Central memory CD8-positive, alpha-beta T cell (primary cell): Measurements from ENCODE around the gene GRIA1.

Source experiments
- ATAC-seq: fragments of 150-1000 bp; cut with Tn5 transposase; replicated peaks from 2 replicates; pipeline ENCODE4 v1.10.0; 2022; ENCODE audit warnings: mild to moderate bottlenecking, moderate FRiP score, moderate number of reproducible peaks; ENCODE audit not compliant: poor library complexity, severe bottlenecking; ENCODE audit errors: extremely low read depth
- DNase-seq, 2 donors: peaks; one replicate each; pipeline ENCODE4 v3.0.0; 2021; ENCODE audit warnings: low spot score in 2 of 2
- H3K27ac Mint-ChIP-seq: one replicate; pipeline ENCODE4 v1.8.0; 2022; ENCODE audit warnings: low read depth, mild to moderate bottlenecking, moderate library complexity, mixed read lengths
- H3K27me3 Mint-ChIP-seq: one replicate; pipeline ENCODE4 v1.8.0; 2022; ENCODE audit warnings: mixed read lengths
- H3K36me3 Mint-ChIP-seq: one replicate; pipeline ENCODE4 v1.8.0; 2022; ENCODE audit warnings: mild to moderate bottlenecking, moderate library complexity, mixed read lengths; ENCODE audit not compliant: insufficient read depth
- H3K4me1 Mint-ChIP-seq: one replicate; pipeline ENCODE4 v1.8.0; 2022; ENCODE audit warnings: mixed read lengths
- H3K4me3 Mint-ChIP-seq: one replicate; pipeline ENCODE4 v1.8.0; 2022; ENCODE audit warnings: mild to moderate bottlenecking, moderate library complexity, mixed read lengths
- H3K9me3 Mint-ChIP-seq: one replicate; pipeline ENCODE4 v1.8.0; 2022; ENCODE audit warnings: mixed read lengths

The GRIA1 gene

DNA sequence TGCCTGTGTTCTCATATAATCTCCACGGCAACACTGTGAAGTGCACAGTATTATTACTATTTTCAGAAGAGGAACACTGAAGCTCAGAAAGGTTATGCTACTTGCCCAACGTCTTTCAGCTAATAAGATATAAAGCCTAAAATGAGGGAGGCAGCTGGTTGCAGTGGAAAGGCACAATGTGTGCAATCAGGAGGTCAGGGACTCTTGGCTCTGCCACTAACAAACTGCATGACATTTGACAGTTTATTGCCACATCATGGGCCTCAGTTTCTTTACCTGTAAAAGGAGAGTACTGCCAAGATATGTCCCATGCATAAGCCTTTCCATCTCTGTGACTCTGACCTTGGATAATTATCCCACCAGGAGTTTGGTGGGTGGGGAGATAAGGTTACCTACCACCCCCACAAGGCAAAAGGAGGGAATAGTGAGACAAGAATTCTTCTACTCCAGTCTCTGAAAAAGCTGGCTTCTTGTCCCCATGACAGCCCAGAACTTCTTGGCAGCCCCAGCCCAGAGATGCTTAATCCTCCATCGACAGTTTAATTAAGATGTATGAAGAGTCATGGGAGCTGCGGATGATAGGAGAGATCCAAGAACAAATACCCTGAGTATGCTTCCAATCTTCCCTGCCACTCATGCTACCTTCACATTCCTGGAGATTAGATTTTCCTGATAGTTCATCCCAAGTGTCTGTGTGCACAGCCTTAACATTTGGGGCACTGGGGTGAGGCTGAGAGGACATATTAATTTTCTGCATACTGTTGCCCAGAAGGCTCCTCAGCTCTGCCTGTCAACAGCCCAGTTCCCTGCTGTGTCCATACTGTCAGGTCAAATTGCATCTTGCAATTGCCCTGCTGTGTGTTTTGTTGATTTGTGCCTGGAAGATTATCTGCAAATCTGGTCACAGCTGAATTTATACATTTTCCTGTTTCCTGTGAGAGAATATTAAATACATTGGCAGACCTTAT, 277.0 kb downstream of the GRIA1 start:
- DNase-seq = no peak
- Mint-ChIP-seq H3K9me3 (no peaks in the 10 kb centered on the region), H3K36me3 (no peaks in the 10 kb centered on the region), H3K4me3 (no peak overlapping the region), H3K4me1 (no peaks in the 10 kb centered on the region), H3K27me3 (peaks cover 17% of the 10 kb centered on the region), H3K27ac (no peak overlapping the region)
- ATAC-seq = no peak

GRCh38 chr5:153770066-153770465, 279.6 kb downstream of the GRIA1 start:
- no peak overlapping the region for H3K27ac Mint-ChIP-seq
- H3K4me3 Mint-ChIP-seq = no peak overlapping the region
- no peak for DNase-seq
- peaks cover 6% of the 10 kb centered on the region for H3K27me3 Mint-ChIP-seq
- no peaks in the 10 kb centered on the region for H3K9me3 Mint-ChIP-seq
- no peaks in the 10 kb centered on the region for H3K36me3 Mint-ChIP-seq
- H3K4me1 Mint-ChIP-seq = no peaks in the 10 kb centered on the region
- ATAC-seq = no peak

- Mint-ChIP-seq H3K27me3 (peaks cover 26% of the 10 kb centered on the region), H3K4me1 (no peaks in the 10 kb centered on the region), H3K36me3 (no peaks in the 10 kb centered on the region), H3K27ac (no peak overlapping the region), H3K4me3 (no peak overlapping the region), H3K9me3 (no peaks in the 10 kb centered on the region)
- no peak for ATAC-seq
- no peak for DNase-seq
These were observed 284.2 kb downstream of the GRIA1 start for GRCh38 chr5:153774686-153775085.

- H3K27ac Mint-ChIP-seq = no peak overlapping the region
- H3K4me1 Mint-ChIP-seq = no peaks in the 10 kb centered on the region
- no peak for DNase-seq
- H3K4me3 Mint-ChIP-seq = no peak overlapping the region
- ATAC-seq = no peak
- no peaks in the 10 kb centered on the region for H3K36me3 Mint-ChIP-seq
- H3K9me3 Mint-ChIP-seq = no peaks in the 10 kb centered on the region
- H3K27me3 Mint-ChIP-seq = peaks cover 27% of the 10 kb centered on the region
These were observed 285.5 kb downstream of the GRIA1 start for GRCh38 chr5:153775923-153776322.

- Mint-ChIP-seq H3K9me3 (no peaks in the 10 kb centered on the region), H3K27me3 (peaks cover 36% of the 10 kb centered on the region), H3K4me1 (no peaks in the 10 kb centered on the region), H3K4me3 (no peak overlapping the region), H3K36me3 (no peaks in the 10 kb centered on the region), H3K27ac (no peak overlapping the region)
- no peak for DNase-seq
- no peak for ATAC-seq
These were observed 287.5 kb downstream of the GRIA1 start for GRCh38 chr5:153777681-153778581.

DNA sequence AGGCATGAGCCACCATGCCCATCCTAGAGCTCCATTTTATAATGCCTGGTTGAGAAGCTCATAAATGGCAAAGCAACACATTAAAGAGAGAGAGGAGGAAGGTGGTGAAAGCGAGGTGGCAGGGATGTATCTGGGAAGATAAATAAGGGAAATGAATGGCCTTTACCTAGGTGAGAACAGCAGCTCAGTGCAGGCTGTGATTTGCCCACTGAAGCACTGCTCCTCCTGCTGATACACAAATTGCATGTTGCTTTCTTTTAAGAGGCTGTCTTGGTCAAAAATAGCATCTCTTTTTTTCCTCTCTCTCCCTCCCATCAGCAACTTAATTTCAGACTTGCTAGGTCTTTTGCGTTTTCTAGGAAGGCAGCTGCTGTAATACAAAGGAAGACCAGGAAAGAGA, 289.4 kb downstream of the GRIA1 start:
- DNase-seq (no peak), ATAC-seq (no peak)
- Mint-ChIP-seq H3K27ac (no peak overlapping the region), H3K36me3 (no peaks in the 10 kb centered on the region), H3K4me3 (no peak overlapping the region), H3K4me1 (no peaks in the 10 kb centered on the region), H3K9me3 (no peaks in the 10 kb centered on the region), H3K27me3 (peaks cover 36% of the 10 kb centered on the region)

DNA sequence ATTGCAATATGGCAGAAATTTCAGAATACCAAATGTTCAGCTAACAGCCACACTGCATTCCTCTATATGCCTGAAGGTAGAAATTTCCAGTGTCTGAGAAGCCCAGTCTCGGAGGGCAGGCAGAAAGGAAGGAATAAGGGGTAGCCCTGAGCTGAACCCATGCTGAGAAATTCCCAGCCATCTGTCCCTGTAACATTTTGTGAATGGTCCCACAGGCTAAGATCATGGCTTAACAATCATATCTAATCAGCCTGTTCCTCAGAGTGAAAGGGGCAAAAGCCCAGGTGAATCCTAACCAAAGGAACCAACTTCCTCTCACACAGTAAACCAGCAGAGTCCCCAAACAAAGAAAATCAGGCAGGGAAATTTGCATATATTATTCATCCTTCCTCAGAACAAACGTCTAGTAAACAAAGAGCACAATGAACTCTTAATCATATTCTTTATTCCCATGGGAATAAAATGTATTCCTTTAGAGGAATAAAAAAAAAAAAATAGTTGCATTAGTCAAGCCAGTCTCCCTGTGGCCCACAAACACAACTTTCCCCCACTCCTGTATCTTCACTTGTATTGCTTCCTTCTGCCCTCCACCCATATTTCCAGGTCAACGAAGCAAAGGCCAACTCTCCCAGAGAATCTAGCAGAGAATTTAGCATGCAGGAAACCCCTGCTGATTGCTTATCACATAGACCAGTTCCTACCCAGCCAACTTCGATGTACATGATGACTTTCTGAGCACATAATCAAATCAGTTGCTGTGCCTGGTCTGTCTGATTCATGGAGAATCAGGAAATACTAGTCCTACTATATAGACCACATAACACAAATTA, 290.6 kb downstream of the GRIA1 start:
- Mint-ChIP-seq H3K4me1 (no peaks in the 10 kb centered on the region), H3K36me3 (no peaks in the 10 kb centered on the region), H3K27me3 (peaks cover 35% of the 10 kb centered on the region), H3K27ac (no peak overlapping the region), H3K9me3 (no peaks in the 10 kb centered on the region), H3K4me3 (no peak overlapping the region)
- ATAC-seq (no peak), DNase-seq (no peak)

DNA sequence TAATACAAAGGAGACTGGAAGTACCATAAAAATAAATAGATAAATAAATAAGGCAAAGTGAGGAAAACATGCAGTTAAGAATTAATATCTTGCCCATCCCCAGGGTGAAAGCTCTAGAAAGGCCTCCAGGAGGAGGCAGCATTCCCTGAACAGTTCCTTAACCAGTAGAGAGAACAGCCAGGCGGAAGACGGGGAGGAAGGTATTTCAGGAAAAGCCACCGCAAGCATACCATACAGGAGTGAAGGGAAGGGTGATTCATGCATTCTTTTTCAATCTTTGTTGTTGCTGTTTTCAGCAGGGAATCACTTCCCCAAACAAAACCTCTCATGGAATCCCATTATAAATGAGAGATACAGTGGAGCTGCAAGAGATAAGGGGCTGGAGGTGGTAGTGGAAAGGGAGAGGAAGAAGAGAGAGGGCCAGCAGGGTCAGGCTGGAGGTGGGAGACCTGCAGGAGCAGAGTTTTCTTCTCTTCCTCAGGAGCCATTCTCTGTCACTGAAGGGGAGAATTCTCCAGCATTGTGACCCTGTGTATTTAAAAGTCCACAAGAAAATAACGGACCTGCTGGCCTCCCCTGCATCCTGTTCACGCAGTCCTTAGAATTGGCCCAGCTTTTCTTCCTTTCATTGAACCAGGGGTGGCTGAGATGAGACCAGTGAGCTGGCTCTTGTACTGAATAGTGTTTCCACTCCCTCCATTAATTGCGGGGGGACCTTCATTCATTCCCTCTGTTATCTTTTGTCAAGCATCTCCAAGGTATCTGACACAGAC, 292.3 kb downstream of the GRIA1 start:
- H3K27me3 Mint-ChIP-seq = peaks cover 36% of the 10 kb centered on the region
- no peak for ATAC-seq
- peaks cover 3% of the 10 kb centered on the region for H3K36me3 Mint-ChIP-seq

DNA sequence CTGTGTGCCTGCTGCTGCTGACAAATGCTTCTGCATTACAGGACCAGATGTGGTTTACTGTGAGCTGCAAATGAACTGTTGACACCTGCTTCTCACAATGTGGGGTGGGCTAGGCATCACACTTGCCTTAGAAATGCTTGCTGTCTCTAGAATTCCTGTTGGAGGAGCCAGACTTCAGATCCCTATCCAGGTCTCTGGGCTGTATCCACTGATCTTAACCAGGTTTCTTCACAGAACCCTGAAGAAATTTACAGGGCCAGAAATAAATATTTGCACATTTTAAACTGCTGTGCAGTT, 292.8 kb downstream of the GRIA1 start:
- H3K4me1 Mint-ChIP-seq = no peaks in the 10 kb centered on the region
- H3K4me3 Mint-ChIP-seq = no peak overlapping the region
- H3K9me3 Mint-ChIP-seq = peaks cover 5% of the 10 kb centered on the region
- no peak for DNase-seq
- peaks cover 41% of the 10 kb centered on the region for H3K27me3 Mint-ChIP-seq
- H3K36me3 Mint-ChIP-seq = peaks cover 3% of the 10 kb centered on the region
- H3K27ac Mint-ChIP-seq = no peak overlapping the region
- no peak for ATAC-seq

More for the DNA sequence above, 292.3 kb downstream of the GRIA1 start:
- Mint-ChIP-seq H3K4me1 (no peaks in the 10 kb centered on the region), H3K4me3 (no peak overlapping the region), H3K27ac (no peak overlapping the region), H3K9me3 (no peaks in the 10 kb centered on the region)
- DNase-seq = no peak

DNA sequence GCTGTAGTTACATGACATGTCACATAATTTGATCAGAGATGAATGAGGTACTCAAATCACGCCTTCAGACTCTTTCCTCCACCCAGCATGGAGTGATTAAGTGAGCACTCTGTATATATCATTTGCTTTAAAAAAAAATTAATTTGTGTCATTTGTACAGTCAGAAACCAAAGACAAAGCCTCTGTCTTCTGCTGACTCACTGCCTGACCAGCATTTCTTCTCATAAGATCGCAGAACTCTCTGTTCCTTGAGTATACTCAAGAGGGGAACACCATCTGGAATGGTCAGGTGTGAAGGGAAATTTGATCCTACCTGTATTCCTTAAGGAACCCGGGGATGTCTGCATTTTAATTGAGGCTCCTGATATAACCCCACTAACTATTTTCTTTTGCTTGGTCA, 293.8 kb downstream of the GRIA1 start:
- H3K4me3 Mint-ChIP-seq = no peak overlapping the region
- peaks cover 3% of the 10 kb centered on the region for H3K36me3 Mint-ChIP-seq
- no peak for ATAC-seq
- H3K27me3 Mint-ChIP-seq = peaks cover 48% of the 10 kb centered on the region
- DNase-seq = no peak
- H3K9me3 Mint-ChIP-seq = peaks cover 9% of the 10 kb centered on the region
- H3K27ac Mint-ChIP-seq = no peak overlapping the region
- no peaks in the 10 kb centered on the region for H3K4me1 Mint-ChIP-seq

DNA sequence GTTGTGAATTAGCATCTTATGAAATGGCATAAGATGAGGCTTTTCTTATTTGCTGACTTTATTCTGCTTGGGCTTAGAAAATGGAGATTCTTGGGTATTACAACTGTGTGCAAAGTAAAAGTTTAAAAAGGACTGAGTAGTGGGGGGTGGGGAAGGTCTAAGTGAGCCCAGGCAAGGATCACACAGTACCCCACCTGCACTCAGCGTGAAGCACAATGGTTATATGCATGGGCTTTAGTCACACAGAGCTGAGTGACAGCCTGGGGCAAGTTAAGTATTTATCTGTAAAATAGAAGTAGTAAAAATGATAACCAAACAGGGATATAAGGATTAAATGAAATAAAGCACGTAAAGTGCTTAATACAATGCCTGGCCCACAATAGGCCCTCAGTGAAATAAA, 300.9 kb downstream of the GRIA1 start:
- peaks cover 20% of the 10 kb centered on the region for H3K27me3 Mint-ChIP-seq
- H3K27ac Mint-ChIP-seq = no peak overlapping the region
- no peak overlapping the region for H3K4me3 Mint-ChIP-seq
- no peaks in the 10 kb centered on the region for H3K4me1 Mint-ChIP-seq
- ATAC-seq = no peak
- no peak for DNase-seq
- H3K9me3 Mint-ChIP-seq = peaks cover 9% of the 10 kb centered on the region
- peaks cover 2% of the 10 kb centered on the region for H3K36me3 Mint-ChIP-seq

- Mint-ChIP-seq H3K27ac (no peak overlapping the region), H3K27me3 (peaks cover 14% of the 10 kb centered on the region), H3K4me1 (no peaks in the 10 kb centered on the region), H3K4me3 (no peak overlapping the region), H3K9me3 (peaks cover 9% of the 10 kb centered on the region), H3K36me3 (no peaks in the 10 kb centered on the region)
- no peak for ATAC-seq
- no peak for DNase-seq
These were observed 301.8 kb downstream of the GRIA1 start for GRCh38 chr5:153792305-153792704.
